Measurements from ENCODE around the gene TSPAN18. TPM values are rescaled to one million over a fixed set of nuclear protein-coding genes. Genes with fewer than 3 reads are reported as not detected.

TSPAN18 gene
- total RNA-seq, 2 experiments from 2014 or later = not detected

DNA sequence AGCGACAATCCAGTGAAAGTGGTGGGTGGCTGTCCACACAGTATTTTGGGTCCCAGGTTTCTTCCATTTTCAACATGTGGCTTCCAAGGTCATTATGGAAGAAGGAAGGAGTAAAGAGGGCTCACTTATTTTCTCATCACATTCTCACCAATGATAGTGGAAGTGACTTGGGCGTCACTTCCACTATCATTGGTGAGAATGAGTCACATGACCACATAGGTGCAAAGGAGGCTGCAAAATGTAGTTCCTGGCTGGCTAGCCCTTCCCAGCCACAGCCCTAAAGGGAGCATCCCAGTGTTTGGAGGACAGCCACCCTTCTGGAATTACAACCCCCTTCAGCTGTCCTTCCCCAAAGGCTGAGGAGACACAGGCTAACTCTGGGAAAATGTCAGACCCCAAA lies 95.6 kb downstream of the TSPAN18 start:
- BruUV-seq (replicated peaks) = no TSS peak
- intact Hi-C loops (cut with micrococcal nuclease; ENCODE audit: unreplicated experiment) = no loop called here
- Histone ChIP-seq H3K27ac (ENCODE audit: low read depth, low read length, poor library complexity, severe bottlenecking) (no peak overlapping the region), H3K9me3 (ENCODE audit: low read length) (no peaks in the 10 kb centered on the region), H3K4me1 (ENCODE audit: insufficient read depth, low read length, poor library complexity, severe bottlenecking) (no peaks in the 10 kb centered on the region), H3K9me2 (ENCODE audit: insufficient read depth, low read length) (no peaks in the 10 kb centered on the region), H3K79me2 (ENCODE audit: insufficient read depth, low read depth, low read length) (no peaks in the 10 kb centered on the region), H3K36me3 (ENCODE audit: insufficient read depth, low read length) (no peaks in the 10 kb centered on the region), H2AFZ (ENCODE audit: low read length) (no peak overlapping the region), H4K20me1 (ENCODE audit: insufficient read depth, low read length) (no peaks in the 10 kb centered on the region), H3K4me2 (ENCODE audit: low read length) (no peak overlapping the region), H3K4me3 (ENCODE audit: low read depth, low read length, poor library complexity, severe bottlenecking) (no peak overlapping the region)
- TF ChIP-seq EZH2phosphoT487 (IDR thresholded peaks at IDR 0.05; ENCODE audit: borderline replicate concordance, low read depth, low read length) = no peak
- TF ChIP-seq, protein P1, sequence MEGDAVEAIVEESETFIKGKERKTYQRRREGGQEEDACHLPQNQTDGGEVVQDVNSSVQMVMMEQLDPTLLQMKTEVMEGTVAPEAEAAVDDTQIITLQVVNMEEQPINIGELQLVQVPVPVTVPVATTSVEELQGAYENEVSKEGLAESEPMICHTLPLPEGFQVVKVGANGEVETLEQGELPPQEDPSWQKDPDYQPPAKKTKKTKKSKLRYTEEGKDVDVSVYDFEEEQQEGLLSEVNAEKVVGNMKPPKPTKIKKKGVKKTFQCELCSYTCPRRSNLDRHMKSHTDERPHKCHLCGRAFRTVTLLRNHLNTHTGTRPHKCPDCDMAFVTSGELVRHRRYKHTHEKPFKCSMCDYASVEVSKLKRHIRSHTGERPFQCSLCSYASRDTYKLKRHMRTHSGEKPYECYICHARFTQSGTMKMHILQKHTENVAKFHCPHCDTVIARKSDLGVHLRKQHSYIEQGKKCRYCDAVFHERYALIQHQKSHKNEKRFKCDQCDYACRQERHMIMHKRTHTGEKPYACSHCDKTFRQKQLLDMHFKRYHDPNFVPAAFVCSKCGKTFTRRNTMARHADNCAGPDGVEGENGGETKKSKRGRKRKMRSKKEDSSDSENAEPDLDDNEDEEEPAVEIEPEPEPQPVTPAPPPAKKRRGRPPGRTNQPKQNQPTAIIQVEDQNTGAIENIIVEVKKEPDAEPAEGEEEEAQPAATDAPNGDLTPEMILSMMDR (conservative IDR thresholded peaks at IDR 0.05; ENCODE audit: low read length) = no peak
- no peak for DNase-seq (ENCODE audit: low spot score)
- ChIA-PET POLR2A (no interaction called here), CTCF (ENCODE audit: unreplicated experiment) (no interaction called here)

DNA sequence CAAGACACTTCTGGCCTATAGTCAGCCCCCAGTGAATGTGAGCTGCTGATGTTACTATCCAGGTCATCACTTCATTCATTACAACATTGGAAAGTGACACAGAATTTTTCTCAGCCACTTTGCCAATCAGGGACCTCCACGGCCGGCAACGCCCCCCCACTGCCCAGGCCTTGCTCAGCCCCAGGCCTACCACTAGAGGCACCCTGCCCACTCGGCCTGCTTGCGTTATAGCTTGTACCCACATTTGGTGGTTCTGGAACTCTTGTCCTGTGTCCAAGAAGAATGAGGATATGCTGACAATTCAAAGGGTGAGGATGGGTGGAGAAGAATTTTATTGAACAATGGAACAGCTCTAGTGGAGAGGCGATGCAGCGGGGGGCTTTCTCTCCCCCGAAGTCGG lies 96.2 kb downstream of the TSPAN18 start:
- Histone ChIP-seq H3K4me1 (ENCODE audit: insufficient read depth, low read length, poor library complexity, severe bottlenecking) (no peaks in the 10 kb centered on the region), H3K79me2 (ENCODE audit: insufficient read depth, low read depth, low read length) (no peaks in the 10 kb centered on the region), H4K20me1 (ENCODE audit: insufficient read depth, low read length) (no peaks in the 10 kb centered on the region), H3K9me2 (ENCODE audit: insufficient read depth, low read length) (no peaks in the 10 kb centered on the region), H3K27ac (ENCODE audit: low read depth, low read length, poor library complexity, severe bottlenecking) (no peak overlapping the region), H3K4me3 (ENCODE audit: low read depth, low read length, poor library complexity, severe bottlenecking) (no peak overlapping the region), H3K9me3 (ENCODE audit: low read length) (no peaks in the 10 kb centered on the region), H2AFZ (ENCODE audit: low read length) (no peak overlapping the region), H3K4me2 (ENCODE audit: low read length) (no peak overlapping the region), H3K36me3 (ENCODE audit: insufficient read depth, low read length) (no peaks in the 10 kb centered on the region)
- intact Hi-C loops (cut with micrococcal nuclease; ENCODE audit: unreplicated experiment) = no loop called here
- ChIA-PET POLR2A (no interaction called here), CTCF (ENCODE audit: unreplicated experiment) (no interaction called here)
- no TSS peak for BruUV-seq (replicated peaks)
- DNase-seq (ENCODE audit: low spot score) = peak; percentile 4
- TF ChIP-seq EZH2phosphoT487 (IDR thresholded peaks at IDR 0.05; ENCODE audit: borderline replicate concordance, low read depth, low read length) = no peak
- TF ChIP-seq, protein P1 (conservative IDR thresholded peaks at IDR 0.05; ENCODE audit: low read length) = peak; percentile 66

DNA sequence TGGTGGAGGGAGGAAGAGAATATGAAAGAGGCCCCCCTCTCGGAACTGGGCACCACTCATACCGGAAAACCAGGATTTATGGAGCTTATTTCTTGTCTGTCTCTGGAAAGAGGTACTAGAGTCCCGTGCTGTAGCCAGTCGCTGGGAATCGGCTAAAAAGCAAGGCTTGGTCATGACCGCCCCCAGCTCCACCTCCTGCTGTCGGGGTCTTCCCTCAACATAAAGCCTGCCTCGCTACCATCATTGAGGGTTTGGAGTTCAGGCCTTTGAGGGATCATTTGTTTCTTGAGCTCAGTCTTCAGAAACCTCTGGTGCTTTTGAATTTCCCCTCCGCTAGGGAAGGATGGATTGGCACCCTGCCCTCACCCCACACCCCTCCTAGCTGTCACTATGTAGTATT lies 97.1 kb downstream of the TSPAN18 start:
- Histone ChIP-seq H2AFZ (ENCODE audit: low read length) (no peak overlapping the region), H3K36me3 (ENCODE audit: insufficient read depth, low read length) (no peaks in the 10 kb centered on the region), H3K79me2 (ENCODE audit: insufficient read depth, low read depth, low read length) (no peaks in the 10 kb centered on the region), H3K9me3 (ENCODE audit: low read length) (no peaks in the 10 kb centered on the region), H4K20me1 (ENCODE audit: insufficient read depth, low read length) (no peaks in the 10 kb centered on the region), H3K4me2 (ENCODE audit: low read length) (no peak overlapping the region), H3K4me1 (ENCODE audit: insufficient read depth, low read length, poor library complexity, severe bottlenecking) (no peaks in the 10 kb centered on the region), H3K4me3 (ENCODE audit: low read depth, low read length, poor library complexity, severe bottlenecking) (no peak overlapping the region), H3K27ac (ENCODE audit: low read depth, low read length, poor library complexity, severe bottlenecking) (no peak overlapping the region), H3K9me2 (ENCODE audit: insufficient read depth, low read length) (no peaks in the 10 kb centered on the region)
- no peak for TF ChIP-seq EZH2phosphoT487 (IDR thresholded peaks at IDR 0.05; ENCODE audit: borderline replicate concordance, low read depth, low read length)
- TF ChIP-seq, protein P1 (conservative IDR thresholded peaks at IDR 0.05; ENCODE audit: low read length) = no peak
- DNase-seq (ENCODE audit: low spot score) = no peak
- ChIA-PET POLR2A (interaction anchor here (0.7 kb wide), 1 partner anchor 856 kb away, joined by 4 read pairs; no protein-coding TSS in a partner anchor), CTCF (ENCODE audit: unreplicated experiment) (interaction anchor here (0.5 to 1.0 kb wide), 2 partner anchors 29 to 104 kb away, joined by 4 to 5 read pairs; no protein-coding TSS in a partner anchor)
- intact Hi-C loops (cut with micrococcal nuclease; ENCODE audit: unreplicated experiment) = no loop called here
- no TSS peak for BruUV-seq (replicated peaks)
